IMR-90 (cell line): Measurements from ENCODE around the gene PLPP7.

ENCODE experiments used
- CEBPB ChIP-seq: IDR thresholded peaks from 2 replicates; pipeline ENCODE4 v1.6.1; 2012; ENCODE audit warnings: low read depth, low read length, improper control_type of control experiment
- MAFK ChIP-seq: IDR thresholded peaks from 2 replicates; pipeline ENCODE4 v1.6.1; 2012; ENCODE audit warnings: low read depth, low read length, improper control_type of control experiment
- MXI1 ChIP-seq: IDR thresholded peaks from 2 replicates; pipeline ENCODE4 v1.6.1; 2012; ENCODE audit warnings: low read depth, mild to moderate bottlenecking, low read length, moderate library complexity, borderline replicate concordance
- POLR2A ChIP-seq: IDR thresholded peaks from 2 replicates; pipeline ENCODE4 v1.6.1; 2012; ENCODE audit warnings: mild to moderate bottlenecking, low read depth, low read length
- RAD21 ChIP-seq: IDR thresholded peaks from 2 replicates; pipeline ENCODE4 v1.6.1; 2012; ENCODE audit warnings: low read length, improper control_type of control experiment
- RCOR1 ChIP-seq: IDR thresholded peaks from 2 replicates; pipeline ENCODE4 v1.6.1; 2012; ENCODE audit warnings: mild to moderate bottlenecking, low read length, improper control_type of control experiment; ENCODE audit not compliant: insufficient replicate concordance
- SMC3 ChIP-seq: fragments of 150-350 bp; IDR thresholded peaks from 2 replicates; pipeline ENCODE4 v1.6.1; 2016; ENCODE audit warnings: low read depth, mild to moderate bottlenecking, antibody characterized with exemption, low read length, moderate library complexity
- TF ChIP-seq, protein P1 (sequence below): conservative IDR thresholded peaks from 2 replicates; pipeline ENCODE4 v1.5.1; 2012; ENCODE audit warnings: mild to moderate bottlenecking, low read depth, low read length, improper control_type of control experiment
- TF ChIP-seq, protein P2 (sequence below): fragments of 150-350 bp; IDR thresholded peaks from 2 replicates; pipeline ENCODE4 v1.6.1; 2017; ENCODE audit warnings: mild to moderate bottlenecking, antibody characterized with exemption, low read length, low read depth

DNA sequence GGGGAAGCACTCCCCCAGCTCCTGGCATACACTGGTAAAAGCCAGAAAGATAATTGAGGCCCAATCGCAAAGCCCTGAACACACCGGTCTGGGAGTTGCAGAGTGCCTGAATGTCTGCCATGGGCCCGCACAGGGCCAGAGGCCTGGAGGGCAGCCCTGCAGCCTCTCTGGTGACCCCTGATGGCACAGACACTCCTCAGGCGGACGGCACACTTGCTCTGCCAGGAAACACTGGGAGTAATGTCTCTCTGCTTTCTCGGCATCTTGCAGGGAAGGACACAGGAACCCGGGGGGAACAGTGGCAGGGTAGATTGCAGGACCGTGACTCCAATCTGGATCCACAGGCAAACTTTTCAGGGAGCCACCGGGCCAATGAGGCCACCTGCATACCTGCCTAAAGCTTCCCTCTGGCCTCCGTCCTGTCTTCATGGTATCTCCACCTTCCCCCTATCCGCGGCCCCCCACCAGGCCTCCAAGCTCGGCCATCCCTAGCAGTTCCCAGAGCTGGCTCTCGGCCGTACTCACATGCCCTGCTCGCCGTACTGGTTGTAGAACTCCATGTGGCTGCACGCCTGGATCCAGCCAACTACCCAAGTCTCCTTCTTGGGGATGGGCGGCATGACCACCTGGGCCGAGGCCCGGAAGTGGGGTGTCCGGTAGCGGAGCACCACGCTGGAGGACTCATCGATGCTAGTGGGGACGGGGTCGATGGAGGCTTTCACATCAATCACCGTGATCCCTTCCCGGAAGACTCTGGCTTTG lies 14.0 kb upstream of the PLPP7 start:
- TF ChIP-seq, protein P1, sequence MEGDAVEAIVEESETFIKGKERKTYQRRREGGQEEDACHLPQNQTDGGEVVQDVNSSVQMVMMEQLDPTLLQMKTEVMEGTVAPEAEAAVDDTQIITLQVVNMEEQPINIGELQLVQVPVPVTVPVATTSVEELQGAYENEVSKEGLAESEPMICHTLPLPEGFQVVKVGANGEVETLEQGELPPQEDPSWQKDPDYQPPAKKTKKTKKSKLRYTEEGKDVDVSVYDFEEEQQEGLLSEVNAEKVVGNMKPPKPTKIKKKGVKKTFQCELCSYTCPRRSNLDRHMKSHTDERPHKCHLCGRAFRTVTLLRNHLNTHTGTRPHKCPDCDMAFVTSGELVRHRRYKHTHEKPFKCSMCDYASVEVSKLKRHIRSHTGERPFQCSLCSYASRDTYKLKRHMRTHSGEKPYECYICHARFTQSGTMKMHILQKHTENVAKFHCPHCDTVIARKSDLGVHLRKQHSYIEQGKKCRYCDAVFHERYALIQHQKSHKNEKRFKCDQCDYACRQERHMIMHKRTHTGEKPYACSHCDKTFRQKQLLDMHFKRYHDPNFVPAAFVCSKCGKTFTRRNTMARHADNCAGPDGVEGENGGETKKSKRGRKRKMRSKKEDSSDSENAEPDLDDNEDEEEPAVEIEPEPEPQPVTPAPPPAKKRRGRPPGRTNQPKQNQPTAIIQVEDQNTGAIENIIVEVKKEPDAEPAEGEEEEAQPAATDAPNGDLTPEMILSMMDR: no peak
- TF ChIP-seq CEBPB: no peak
- no peak for TF ChIP-seq RAD21
- no peak for TF ChIP-seq SMC3
- TF ChIP-seq POLR2A: no peak
- TF ChIP-seq, protein P2, sequence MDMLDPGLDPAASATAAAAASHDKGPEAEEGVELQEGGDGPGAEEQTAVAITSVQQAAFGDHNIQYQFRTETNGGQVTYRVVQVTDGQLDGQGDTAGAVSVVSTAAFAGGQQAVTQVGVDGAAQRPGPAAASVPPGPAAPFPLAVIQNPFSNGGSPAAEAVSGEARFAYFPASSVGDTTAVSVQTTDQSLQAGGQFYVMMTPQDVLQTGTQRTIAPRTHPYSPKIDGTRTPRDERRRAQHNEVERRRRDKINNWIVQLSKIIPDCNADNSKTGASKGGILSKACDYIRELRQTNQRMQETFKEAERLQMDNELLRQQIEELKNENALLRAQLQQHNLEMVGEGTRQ: no peak
- TF ChIP-seq MAFK: no peak
- TF ChIP-seq RCOR1: no peak
- no peak for TF ChIP-seq MXI1
